SKM-1 treated with dmso at 0.1 percent for 144 hours (cell line): ENCODE results near the gene CYP19A1.
"Not testable (repeated sequence)": the region's sequence is repeated elsewhere in the genome, so short reads cannot be mapped to it uniquely, and the experiment has no call there.

Source experiments
- DNase-seq: peaks from one replicate; lab custom pipeline; 2025; ENCODE audit not compliant: unreplicated experiment; lab: John Stamatoyannopoulos, UW

The CYP19A1 gene

GRCh38 chr15:51188791-51189190 lies 149.6 kb downstream of the CYP19A1 start:
- DNase-seq: not testable (repeated sequence)

GRCh38 chr15:51186891-51187290 lies 151.5 kb downstream of the CYP19A1 start:
- DNase-seq: no peak

DNA sequence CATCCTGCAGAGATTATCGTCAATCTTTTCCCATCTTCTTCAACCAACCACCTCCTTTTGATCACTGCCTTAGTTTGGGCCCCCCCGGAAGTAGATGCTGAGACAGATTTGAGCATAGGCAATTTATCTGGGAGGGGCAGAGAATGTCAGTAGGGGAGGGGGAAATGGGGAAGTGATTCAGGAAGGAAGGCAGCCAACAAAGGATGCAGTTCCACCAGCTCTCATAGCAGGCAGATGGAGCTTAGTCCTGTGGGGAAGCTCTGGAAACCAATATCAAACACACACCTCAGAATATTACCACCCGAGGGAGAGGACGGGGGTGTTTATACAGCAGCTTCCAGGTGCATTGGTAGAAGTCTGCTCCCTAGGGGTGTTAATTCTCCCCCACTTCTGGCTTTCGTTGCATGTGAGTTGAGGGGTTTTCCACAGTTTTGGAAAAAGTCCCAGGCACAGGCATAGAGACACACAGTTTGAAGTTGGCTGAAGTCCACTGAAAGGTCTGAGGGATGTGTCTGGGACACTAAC lies 152.2 kb downstream of the CYP19A1 start:
- DNase-seq: no peak

- peak; percentile 30 for DNase-seq
These were observed 152.9 kb downstream of the CYP19A1 start for GRCh38 chr15:51185213-51186159.

DNA sequence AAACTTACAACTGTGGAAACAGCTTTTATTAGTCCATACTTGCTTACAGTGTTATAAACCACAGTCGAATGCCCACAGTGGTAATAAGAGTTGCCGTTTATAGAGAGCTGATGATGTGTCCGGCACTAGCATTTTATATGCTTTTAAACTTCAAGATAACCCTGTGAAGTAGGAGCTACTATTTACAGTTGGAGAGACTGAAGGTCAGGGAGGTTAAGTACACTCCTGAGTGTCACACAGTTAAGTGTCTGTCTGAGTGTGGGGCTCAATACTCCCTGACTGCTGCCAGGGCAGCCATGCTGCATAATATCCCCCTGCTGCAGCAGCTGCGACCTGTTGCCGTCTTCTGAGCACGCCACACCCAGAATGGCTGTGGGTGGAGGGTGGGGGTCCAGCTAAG lies 153.8 kb downstream of the CYP19A1 start:
- DNase-seq: no peak

GRCh38 chr15:51183076-51183475 lies 155.3 kb downstream of the CYP19A1 start:
- no peak for DNase-seq

GRCh38 chr15:51181905-51182304 lies 156.5 kb downstream of the CYP19A1 start:
- no peak for DNase-seq

DNA sequence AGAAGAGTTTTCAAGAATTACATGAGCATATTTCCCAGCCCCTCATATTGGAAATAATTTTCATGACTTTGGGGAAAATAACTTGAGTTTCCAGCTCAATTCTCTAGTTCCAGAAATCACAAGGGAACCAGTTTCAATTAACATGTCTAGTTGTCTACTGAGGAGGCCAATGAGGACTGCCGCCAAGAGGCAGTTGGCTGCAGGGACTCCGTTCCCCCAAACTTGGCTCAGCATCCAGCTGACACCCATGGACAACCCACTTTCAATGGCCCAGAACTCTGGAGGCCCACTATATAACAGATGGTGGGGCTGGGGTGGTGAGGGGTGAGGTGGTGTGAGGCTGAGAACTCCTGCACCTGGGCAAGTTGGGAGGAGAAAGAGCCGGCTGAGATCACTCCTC lies 157.2 kb downstream of the CYP19A1 start:
- DNase-seq: no peak

DNA sequence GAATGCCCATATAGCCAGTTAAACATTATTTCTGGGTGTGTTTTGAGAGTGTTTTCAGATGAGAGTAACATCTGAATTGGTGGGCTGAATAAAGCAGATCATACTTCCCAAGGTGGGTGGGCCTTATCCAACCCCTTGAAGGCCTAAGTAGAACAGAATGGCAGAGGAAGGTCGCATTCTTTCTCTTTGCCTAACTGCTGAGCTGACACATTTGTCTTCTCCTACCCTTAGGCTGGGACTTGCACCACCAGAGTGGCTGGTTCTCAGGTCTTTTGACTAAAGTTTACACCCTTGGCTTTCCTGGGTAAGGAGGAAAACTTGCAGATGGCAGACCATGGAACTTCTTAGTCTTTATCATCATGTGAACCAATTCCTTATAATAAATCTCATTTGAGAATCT lies 157.9 kb downstream of the CYP19A1 start:
- no peak for DNase-seq

DNA sequence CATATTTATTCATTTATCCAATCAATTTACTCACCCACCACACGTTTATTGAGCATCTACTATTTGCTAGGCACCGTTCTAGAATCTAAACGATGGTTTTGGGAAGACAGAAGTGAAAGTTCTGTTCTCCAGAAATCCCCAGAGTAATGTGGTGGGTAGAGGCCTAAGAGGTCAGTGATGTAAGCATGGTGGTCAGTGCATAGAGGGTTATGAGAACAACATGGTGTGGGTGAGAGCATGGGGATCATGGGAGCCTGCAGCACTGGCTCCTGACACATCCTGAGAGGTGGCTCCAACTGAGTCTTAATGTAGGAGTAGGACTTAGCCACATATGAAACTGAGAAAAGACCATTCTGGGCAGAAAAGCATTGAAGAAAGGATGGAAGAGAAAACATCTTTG lies 158.4 kb downstream of the CYP19A1 start:
- DNase-seq: no peak

DNA sequence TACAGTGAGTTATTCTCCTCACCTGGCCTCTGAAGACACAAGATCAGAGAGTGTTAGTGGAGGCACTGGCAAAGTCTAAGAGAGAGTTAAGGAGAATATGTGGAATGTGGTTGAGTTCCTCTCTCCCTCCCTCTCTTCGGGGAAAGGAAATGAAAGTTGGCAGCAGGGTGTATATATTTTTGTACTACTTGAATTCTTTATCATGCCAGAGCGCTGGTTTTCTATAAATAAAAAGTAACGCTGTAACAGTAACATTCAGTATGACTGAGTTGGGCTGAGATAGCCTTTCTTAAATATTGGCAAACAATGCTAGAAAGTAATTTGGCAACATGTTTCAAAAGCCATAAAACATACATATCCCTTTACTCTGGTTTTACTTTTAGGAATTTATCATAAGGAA lies 166.2 kb downstream of the CYP19A1 start:
- no peak for DNase-seq

- DNase-seq: no peak
These were observed 166.8 kb downstream of the CYP19A1 start for GRCh38 chr15:51171634-51171932.

GRCh38 chr15:51170882-51171633 lies 167.3 kb downstream of the CYP19A1 start:
- no peak for DNase-seq

DNA sequence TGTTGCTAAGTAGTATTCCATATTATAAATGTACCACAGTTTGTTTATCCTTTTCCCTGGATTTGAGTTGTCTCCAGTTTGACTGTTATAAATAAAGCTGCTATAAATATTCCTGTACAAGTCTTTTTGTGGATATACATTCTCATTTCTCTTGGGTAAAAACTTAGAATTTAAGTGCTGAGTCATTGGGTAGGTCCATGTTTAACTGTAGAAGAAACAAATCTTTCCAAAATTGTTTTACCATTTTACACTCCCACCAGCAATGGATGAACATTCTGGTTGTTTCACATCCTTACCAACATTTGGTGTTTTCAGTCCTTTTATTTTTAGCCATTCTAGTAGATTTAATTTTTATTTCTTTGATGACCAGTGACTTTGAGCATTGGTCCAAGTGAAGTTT lies 169.7 kb downstream of the CYP19A1 start:
- no peak for DNase-seq

DNA sequence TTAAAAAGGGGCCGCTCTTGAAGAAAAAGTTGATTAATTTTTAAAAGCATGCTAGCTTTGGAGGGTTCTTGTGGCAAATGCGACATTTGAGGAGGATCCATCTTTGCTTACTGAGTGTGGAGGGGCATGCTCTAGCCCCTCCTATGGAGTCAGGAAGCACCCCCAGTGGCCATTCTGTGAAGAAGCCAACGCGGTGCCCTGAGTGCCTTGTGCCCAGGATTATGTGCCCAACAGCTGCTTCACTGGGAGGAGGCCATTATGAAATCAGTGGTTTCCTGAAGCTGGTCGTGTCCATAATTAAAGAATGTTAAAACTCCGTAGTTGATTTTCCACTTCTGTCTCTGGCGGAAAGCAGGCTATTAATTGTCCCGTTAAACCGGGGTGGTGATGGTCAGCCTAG lies 174.6 kb downstream of the CYP19A1 start:
- no peak for DNase-seq

DNA sequence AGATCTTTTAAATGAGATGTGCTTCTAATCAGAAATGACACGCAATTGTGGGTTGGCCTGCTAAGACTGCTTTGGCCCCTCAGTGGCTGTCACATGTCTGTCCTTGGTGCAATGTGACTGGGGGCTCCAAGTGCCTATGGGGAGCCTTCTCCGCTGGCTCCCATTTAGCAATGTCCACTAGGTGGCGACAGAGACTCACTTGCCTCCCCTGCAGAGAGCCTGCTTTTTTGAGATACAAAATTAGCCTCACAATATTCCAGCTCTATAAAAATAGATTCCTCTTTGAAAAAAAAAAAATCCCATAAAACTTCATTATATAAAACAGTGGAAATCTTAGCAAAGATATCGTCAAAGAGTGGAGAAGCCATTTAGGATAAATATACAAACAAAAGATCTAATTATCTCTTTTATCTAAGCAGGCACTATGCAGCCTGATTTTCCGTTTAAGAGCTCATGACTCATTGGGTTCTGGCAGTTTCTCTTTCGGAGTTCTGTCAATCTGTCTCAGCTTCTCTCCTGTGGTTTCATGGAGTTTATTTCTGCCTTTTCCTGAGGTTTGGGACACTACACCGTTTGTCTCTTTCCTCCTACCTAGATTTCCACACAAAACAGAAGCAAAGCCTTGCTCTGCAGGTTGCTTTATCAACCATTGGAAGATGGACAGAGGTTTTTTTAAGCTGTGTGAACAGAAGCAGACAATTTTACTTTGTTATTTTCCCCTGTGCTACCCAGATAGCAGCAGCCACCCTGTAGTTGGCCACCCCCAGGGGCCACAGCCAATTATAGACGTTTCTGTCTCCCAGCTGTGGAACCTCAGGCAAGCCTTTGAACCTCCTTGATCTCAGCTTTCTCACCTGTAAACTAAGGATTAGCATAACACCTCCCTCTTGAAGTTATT lies 175.3 kb downstream of the CYP19A1 start:
- DNase-seq: peak; percentile 22

- DNase-seq: no peak
These were observed 176.7 kb downstream of the CYP19A1 start for GRCh38 chr15:51161491-51162220.

- DNase-seq: no peak
These were observed 177.9 kb downstream of the CYP19A1 start for GRCh38 chr15:51160484-51160883.
